Aorta (tissue), 4 donors: ENCODE measurements around the gene CLIP1. TPM values are rescaled to one million over a fixed set of nuclear protein-coding genes. Genes with fewer than 3 reads are reported as not detected.

Source experiments
- polyA plus RNA-seq, 2 donors: library from polyadenylated mRNA; stranded (reverse); fragments of 200-250 nt; gene quantifications; one replicate each; pipeline ENCODE4 v1.2.3, GENCODE V29; 2013
- total RNA-seq, 2 donors: library from RNA; stranded (reverse); fragmentation: NEBNext Ultra II Directional; extraction: Animal tissue kit (Norgen Biotek cat#: 25700); gene quantifications; one replicate each; pipeline ENCODE4 v1.2.1, GENCODE V29; 2021
- donor health status: healthy with polysubstance abuse.
- donor health status: Bipolar disorder and iron deficiency.
- donor health status: DM: no; HTN: no; CAD: no.
- donor health status: DM: yes; HTN: yes; CAD: no.

The CLIP1 gene
- total and polyA plus RNA-seq, 4 donors = 33.2 to 182 (median 80.9) TPM

Other genes with a start within 250 kb of the CLIP1 start
- not detected for gene IL31, start 248.4 kb downstream of the CLIP1 start, total RNA-seq
- not detected for gene IL31, start 248.4 kb downstream of the CLIP1 start, polyA plus RNA-seq
- gene LRRC43, start 239.5 kb downstream of the CLIP1 start, total RNA-seq = not detected
- gene LRRC43, start 239.5 kb downstream of the CLIP1 start, polyA plus RNA-seq = not detected
- gene B3GNT4, start 219.0 kb downstream of the CLIP1 start, total RNA-seq = not detected
- gene B3GNT4, start 219.0 kb downstream of the CLIP1 start, polyA plus RNA-seq = under 1 TPM in 1 of 2 donors, not detected in 1; 0.38 TPM
- gene DIABLO, start 196.6 kb downstream of the CLIP1 start, total RNA-seq = 10 to 100 TPM; 26.5 to 28.7 TPM
- 10 to 100 TPM; 31.7 to 42.3 TPM for gene DIABLO, start 196.6 kb downstream of the CLIP1 start, polyA plus RNA-seq
- 10 to 100 TPM; 14.4 to 14.5 TPM for gene VPS33A, start 156.2 kb downstream of the CLIP1 start, total RNA-seq
- gene VPS33A, start 156.2 kb downstream of the CLIP1 start, polyA plus RNA-seq = 1 to 10 TPM; 8.9 to 9.0 TPM
- gene ZCCHC8, start 78.3 kb upstream of the CLIP1 start, total RNA-seq = 10 to 100 TPM; 25.0 to 30.1 TPM
- gene ZCCHC8, start 78.3 kb upstream of the CLIP1 start, polyA plus RNA-seq = 10 to 100 TPM in 1 of 2 donors, 1 to 10 TPM in 1; 9.6 to 20.3 TPM
- 10 to 100 TPM; 68.5 to 71.2 TPM for gene RSRC2, start 104.3 kb upstream of the CLIP1 start, total RNA-seq
- 10 to 100 TPM; 36.6 to 77.2 TPM for gene RSRC2, start 104.3 kb upstream of the CLIP1 start, polyA plus RNA-seq
- gene KNTC1, start 104.6 kb upstream of the CLIP1 start, total RNA-seq = 10 to 100 TPM; 11.1 to 18.4 TPM
- 1 to 10 TPM; 6.8 to 9.6 TPM for gene KNTC1, start 104.6 kb upstream of the CLIP1 start, polyA plus RNA-seq